ENCODE measurements around the gene ABCC4. TPM values are rescaled to one million over a fixed set of nuclear protein-coding genes. Genes with fewer than 3 reads are reported as not detected.
"Not testable (repeated sequence)": the region's sequence is repeated elsewhere in the genome, so short reads cannot be mapped to it uniquely, and the experiment has no call there.

Gene ABCC4
- total RNA-seq, 1 donor from 2014 or later, result 33.4 TPM

DNA sequence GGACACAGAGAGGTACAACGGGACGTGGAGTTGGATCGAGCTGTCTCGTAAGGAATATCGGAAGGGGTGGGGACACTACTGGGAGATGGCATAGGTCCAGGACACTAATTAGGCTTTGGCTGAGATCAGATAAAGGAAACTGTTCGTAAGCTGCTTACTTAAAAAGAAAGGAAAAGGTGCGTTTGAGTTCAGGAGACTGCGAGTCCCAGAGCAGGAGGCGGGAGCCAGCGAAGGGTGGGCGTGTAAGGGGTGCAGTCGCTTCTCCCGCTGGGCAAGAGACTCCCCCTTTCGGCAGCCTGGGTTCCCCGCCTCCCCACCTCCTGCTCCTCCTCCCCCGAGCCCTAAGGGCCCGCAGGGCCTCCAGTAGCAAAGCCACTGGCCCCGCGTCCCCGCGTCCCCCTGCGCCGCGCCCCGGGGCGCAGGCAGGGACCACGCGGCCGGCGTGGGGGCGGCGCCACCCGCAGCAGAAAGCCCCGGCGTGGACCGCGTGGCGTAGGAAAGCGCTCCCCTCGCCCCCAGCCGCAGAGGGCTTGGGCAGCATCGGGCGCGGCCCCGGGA lies 547 bp downstream of the ABCC4 start:
- TF ChIP-seq, protein P1, sequence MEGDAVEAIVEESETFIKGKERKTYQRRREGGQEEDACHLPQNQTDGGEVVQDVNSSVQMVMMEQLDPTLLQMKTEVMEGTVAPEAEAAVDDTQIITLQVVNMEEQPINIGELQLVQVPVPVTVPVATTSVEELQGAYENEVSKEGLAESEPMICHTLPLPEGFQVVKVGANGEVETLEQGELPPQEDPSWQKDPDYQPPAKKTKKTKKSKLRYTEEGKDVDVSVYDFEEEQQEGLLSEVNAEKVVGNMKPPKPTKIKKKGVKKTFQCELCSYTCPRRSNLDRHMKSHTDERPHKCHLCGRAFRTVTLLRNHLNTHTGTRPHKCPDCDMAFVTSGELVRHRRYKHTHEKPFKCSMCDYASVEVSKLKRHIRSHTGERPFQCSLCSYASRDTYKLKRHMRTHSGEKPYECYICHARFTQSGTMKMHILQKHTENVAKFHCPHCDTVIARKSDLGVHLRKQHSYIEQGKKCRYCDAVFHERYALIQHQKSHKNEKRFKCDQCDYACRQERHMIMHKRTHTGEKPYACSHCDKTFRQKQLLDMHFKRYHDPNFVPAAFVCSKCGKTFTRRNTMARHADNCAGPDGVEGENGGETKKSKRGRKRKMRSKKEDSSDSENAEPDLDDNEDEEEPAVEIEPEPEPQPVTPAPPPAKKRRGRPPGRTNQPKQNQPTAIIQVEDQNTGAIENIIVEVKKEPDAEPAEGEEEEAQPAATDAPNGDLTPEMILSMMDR (conservative IDR thresholded peaks at IDR 0.05; ENCODE audit: low read depth, low read length), result peak; percentile 22
- peak overlapping the region; percentile 87 for H3K4me3 ChIP-seq (ENCODE audit: low read depth, low read length)
- no peak for DNase-seq (ENCODE audit: low read depth)

DNA sequence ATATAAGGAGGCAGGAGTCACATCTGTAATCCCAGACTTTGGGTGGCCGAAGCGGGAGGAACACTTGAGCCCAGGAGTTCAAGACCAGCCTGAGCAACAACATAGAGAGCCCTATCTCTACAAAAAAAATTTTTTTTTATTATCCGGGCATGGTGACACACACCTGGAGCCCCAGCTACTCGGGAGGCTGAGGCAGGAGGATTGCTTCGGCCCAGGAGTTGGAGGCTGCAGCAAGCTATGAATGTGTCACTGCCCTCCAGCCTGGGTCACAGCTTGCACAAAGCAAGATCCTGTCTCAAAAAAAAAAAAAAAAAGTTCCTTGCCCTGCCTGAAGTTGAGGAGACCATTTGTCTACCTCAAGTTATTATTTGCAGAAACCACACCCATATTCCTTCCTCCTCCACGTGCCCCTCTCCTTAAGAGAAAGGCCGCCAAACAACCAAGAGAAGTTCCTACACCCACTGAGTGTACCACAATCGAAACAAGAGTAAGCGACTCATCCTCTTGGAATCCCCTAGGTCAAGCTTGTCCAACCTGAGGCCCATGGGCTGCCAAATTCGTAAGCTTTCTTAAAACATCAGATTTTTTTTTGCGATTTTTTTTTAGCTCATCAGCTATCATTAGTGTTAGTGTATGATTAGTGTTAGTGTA lies 2.2 kb downstream of the ABCC4 start:
- peak overlapping the region; percentile 87 for H3K4me3 ChIP-seq (ENCODE audit: low read depth, low read length)
- DNase-seq (ENCODE audit: low read depth), result no peak
- TF ChIP-seq, protein P1 (conservative IDR thresholded peaks at IDR 0.05; ENCODE audit: low read depth, low read length), result no peak

DNA sequence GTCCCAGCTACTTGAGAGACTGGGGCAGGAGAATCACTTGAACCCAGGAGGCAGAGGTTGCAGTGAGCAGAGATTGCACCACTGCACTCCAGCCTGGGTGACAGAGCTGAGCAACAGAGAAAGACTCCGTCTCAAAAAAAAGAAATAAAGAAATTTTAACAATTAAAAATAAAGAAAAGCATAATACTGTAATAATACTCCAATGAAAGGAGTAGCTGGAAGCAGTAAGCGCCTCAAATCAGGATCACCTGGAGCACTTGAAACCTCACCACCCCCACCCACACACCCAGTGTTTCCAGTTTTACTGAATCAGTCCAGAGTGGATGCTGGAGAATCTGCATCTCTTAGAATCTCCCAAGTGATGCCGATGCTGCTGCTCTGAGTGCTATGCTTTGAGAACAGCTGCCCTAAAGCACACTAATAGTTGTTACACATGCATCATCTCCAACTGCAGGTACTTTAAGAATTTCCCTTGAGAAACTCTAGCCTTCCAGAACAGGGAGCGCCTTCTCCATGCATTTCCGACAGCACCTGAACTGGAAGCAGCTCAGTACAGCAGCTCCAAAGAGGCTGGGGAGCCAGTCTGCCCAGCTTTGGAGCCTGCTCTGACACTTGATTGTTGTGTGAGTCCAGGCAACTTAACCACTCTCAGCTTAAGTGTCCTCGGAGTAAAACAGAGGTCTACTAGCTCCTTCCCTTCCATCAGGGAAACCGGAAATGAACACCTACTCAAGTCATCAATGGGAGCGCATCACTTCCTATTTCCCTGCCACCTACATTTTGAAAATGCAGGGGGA lies 2.9 kb downstream of the ABCC4 start:
- no peak for DNase-seq (ENCODE audit: low read depth)
- TF ChIP-seq, protein P1 (conservative IDR thresholded peaks at IDR 0.05; ENCODE audit: low read depth, low read length), result no peak
- H3K4me3 ChIP-seq (ENCODE audit: low read depth, low read length), result no peak overlapping the region

DNA sequence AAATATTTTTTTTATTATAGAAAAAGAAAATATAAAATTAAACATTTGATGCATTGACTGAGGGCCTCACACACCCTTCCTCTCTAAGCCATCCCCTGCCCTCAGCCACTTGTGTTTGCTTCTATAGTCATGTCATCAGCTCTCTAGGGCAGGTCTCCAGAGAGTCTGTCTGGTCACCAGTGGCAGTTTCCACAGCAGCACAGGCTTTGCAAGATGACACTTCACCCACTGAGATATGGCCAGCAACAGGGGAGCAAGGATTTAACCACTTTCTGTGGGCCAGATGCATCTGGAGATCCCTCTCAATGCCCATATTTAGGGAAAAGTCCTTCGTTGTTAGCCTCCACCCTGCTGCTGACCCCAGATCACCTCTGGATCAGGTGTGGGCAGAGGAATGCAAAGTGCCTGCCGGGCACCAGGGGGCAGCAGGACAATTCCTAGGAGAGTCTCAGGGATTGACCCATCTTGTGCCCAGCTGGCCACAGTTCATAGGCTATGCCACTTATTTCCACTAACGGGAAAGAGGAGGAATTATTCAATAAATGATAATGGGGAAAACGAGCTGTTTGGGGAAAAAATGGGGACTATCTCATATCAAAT lies 4.8 kb downstream of the ABCC4 start:
- H3K4me3 ChIP-seq (ENCODE audit: low read depth, low read length), result no peak overlapping the region
- no peak for DNase-seq (ENCODE audit: low read depth)
- TF ChIP-seq, protein P1 (conservative IDR thresholded peaks at IDR 0.05; ENCODE audit: low read depth, low read length), result peak; percentile 89

DNA sequence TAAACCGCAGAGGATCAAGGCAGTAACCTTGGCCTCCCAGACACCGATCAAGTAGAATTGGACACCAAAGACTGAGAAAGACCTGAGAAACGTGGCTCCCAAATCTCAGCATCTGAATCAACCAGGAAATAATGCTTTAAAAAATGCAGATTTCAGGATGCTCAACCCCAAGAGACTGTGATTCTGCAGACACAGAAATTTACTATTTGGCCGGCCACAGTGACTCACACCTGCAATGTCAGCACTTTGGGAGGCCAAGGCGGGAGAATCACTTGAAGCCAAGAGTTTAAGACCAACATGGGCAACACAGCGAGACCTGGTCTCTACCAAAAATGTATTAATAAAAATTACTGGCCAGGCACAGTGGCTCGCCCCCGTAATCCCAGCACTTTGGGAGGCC lies 6.2 kb downstream of the ABCC4 start:
- H3K4me3 ChIP-seq (ENCODE audit: low read depth, low read length), result no peak overlapping the region
- TF ChIP-seq, protein P1 (conservative IDR thresholded peaks at IDR 0.05; ENCODE audit: low read depth, low read length), result no peak
- no peak for DNase-seq (ENCODE audit: low read depth)

DNA sequence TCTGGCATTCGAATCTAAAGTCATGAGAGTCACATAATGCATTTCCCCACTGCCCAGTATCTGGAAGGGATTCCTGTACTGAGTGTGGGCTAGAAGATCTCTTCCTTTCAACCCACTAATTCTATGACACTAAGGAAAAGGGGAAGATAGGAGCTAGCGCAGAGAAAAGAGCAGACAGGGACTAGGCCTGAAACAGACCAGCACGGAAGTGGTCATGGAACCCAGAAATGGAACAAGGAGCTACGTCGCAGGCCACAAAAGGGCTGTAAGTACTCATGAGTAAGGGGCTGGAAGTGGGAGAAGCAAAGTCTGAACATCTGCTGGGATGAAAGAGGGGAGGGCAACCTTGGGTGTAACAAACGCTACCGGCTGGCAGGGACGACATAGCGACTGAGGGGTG lies 8.6 kb downstream of the ABCC4 start:
- DNase-seq (ENCODE audit: low read depth), result no peak
- H3K4me3 ChIP-seq (ENCODE audit: low read depth, low read length), result no peak overlapping the region
- TF ChIP-seq, protein P1 (conservative IDR thresholded peaks at IDR 0.05; ENCODE audit: low read depth, low read length), result no peak

DNA sequence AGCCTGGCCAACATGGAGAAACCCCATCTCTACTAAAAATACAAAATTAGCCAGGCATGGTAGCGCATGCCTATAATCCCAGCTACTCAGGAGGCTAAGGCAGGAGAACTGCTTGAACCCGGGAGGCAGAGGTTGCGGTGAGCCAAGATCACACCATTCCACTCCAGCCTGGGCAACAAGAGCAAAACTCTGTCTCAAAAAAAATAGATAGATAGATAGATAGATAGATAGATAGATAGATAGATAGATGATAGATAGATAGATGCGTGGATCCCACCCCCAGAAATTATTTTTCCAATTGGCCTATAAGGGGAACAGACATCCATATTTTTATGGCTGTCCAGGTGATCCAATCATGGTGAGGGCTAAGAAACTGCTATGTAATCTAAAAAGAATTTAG lies 11.3 kb downstream of the ABCC4 start:
- not testable (repeated sequence) for DNase-seq (ENCODE audit: low read depth); H3K4me3 ChIP-seq (ENCODE audit: low read depth, low read length)
